HG02938 (cell line): ENCODE measurements around the gene VAPB.

Experiments used
- ATAC-seq: cut with Tn5 transposase; IDR thresholded peaks from one replicate; pipeline ENCODE4 v1.9.1; 2021; ENCODE audit warnings: mild to moderate bottlenecking, moderate library complexity; ENCODE audit not compliant: unreplicated experiment

The VAPB gene

GRCh38 chr20:58433759-58434158 is 44.7 kb downstream of the VAPB start:
- ATAC-seq: no peak

GRCh38 chr20:58434326-58434725 is 45.3 kb downstream of the VAPB start:
- no peak for ATAC-seq

- ATAC-seq: no peak
Observed at GRCh38 chr20:58435237-58435636, 46.2 kb downstream of the VAPB start.

- peak; percentile 90 for ATAC-seq
Observed at GRCh38 chr20:58436868-58437645, 48.0 kb downstream of the VAPB start.

- ATAC-seq: no peak
Observed at GRCh38 chr20:58438970-58439808, 50.2 kb downstream of the VAPB start.

- no peak for ATAC-seq
Observed at GRCh38 chr20:58440021-58440767, 51.2 kb downstream of the VAPB start.

- ATAC-seq: no peak
Observed at GRCh38 chr20:58441723-58442122, 52.7 kb downstream of the VAPB start.

- ATAC-seq: no peak
Observed at GRCh38 chr20:58444746-58445255, 55.8 kb downstream of the VAPB start.

GRCh38 chr20:58446264-58446959 is 57.4 kb downstream of the VAPB start:
- no peak for ATAC-seq

GRCh38 chr20:58446960-58447265 is 57.9 kb downstream of the VAPB start:
- ATAC-seq: no peak

GRCh38 chr20:58447511-58448391 is 58.7 kb downstream of the VAPB start:
- ATAC-seq: no peak

- no peak for ATAC-seq
Observed at GRCh38 chr20:58448958-58449357, 59.9 kb downstream of the VAPB start.

GRCh38 chr20:58449681-58450221 is 60.7 kb downstream of the VAPB start:
- no peak for ATAC-seq

GRCh38 chr20:58450254-58450653 is 61.2 kb downstream of the VAPB start:
- no peak for ATAC-seq

- ATAC-seq: no peak
Observed at GRCh38 chr20:58452667-58453255, 63.7 kb downstream of the VAPB start.

GRCh38 chr20:58453391-58453790 is 64.4 kb downstream of the VAPB start:
- ATAC-seq: no peak

GRCh38 chr20:58454460-58454859 is 65.4 kb downstream of the VAPB start:
- ATAC-seq: no peak

- no peak for ATAC-seq
Observed at GRCh38 chr20:58457083-58457695, 68.2 kb downstream of the VAPB start.
